PC-9 (cell line): ENCODE data around the gene RHOA. TPM values are rescaled to one million over a fixed set of nuclear protein-coding genes. Genes with fewer than 3 reads are reported as not detected.
"Not testable (repeated sequence)": the region's sequence is repeated elsewhere in the genome, so short reads cannot be mapped to it uniquely, and the experiment has no call there.

Source experiments
- BruUV-seq: library from RNA; stranded (reverse); fragments of 400-500 nt; replicated peaks from 2 replicates; lab custom pipeline; 2021; lab: Mats Ljungman, UMichigan
- CTCF ChIA-PET: fragments of 300-600 bp; sonication (Branson Sonifier 250); formaldehyde crosslinking; loops from one replicate; lab custom pipeline; 2022; ENCODE audit warnings: antibody characterized with exemption; lab: Charles Lee
- POLR2A ChIA-PET: fragments of 300-600 bp; sonication (Branson Sonifier 250); formaldehyde crosslinking; loops from one replicate; lab custom pipeline; 2022; ENCODE audit warnings: antibody characterized with exemption; ENCODE audit not compliant: unreplicated experiment; lab: Charles Lee
- DNase-seq, 2 experiments: peaks; one replicate each; pipeline versions ENCODE4 v3.0.0 to v3.0.0-alpha.2; 2015 to 2022; ENCODE audit warnings: mixed read lengths in 1 of 2
- H2AFZ ChIP-seq: fragments of 200-600 bp; sonication (generic); 2 replicates; pipeline ENCODE4 v1.8.1; 2017; ENCODE audit warnings: antibody characterized with exemption
- H3F3A ChIP-seq: fragments of 200-600 bp; sonication (generic); 2 replicates; pipeline ENCODE4 v1.8.1; 2017; ENCODE audit warnings: antibody characterized with exemption, mild to moderate bottlenecking, low read depth; ENCODE audit not compliant: insufficient read depth
- H3K27ac ChIP-seq: fragments of 200-600 bp; sonication (generic); 2 replicates; pipeline ENCODE4 v1.6.1; 2016; ENCODE audit warnings: mixed run types
- H3K27me3 ChIP-seq: fragments of 200-600 bp; sonication (generic); 2 replicates; pipeline ENCODE4 v1.6.1; 2016; ENCODE audit warnings: low read depth, mixed run types; ENCODE audit not compliant: insufficient read depth
- H3K36me3 ChIP-seq: fragments of 200-600 bp; sonication (generic); 2 replicates; pipeline ENCODE4 v1.6.1; 2016; ENCODE audit warnings: low read depth, mixed run types
- H3K4me1 ChIP-seq: fragments of 200-600 bp; sonication (generic); replicated peaks from 2 replicates; pipeline ENCODE4 v1.6.1; 2016; ENCODE audit warnings: mixed run types; ENCODE audit not compliant: insufficient read depth
- H3K4me2 ChIP-seq: fragments of 200-600 bp; sonication (generic); 2 replicates; pipeline ENCODE4 v1.6.1; 2017; ENCODE audit warnings: mixed run types
- H3K4me3 ChIP-seq: fragments of 200-600 bp; sonication (generic); 2 replicates; pipeline ENCODE4 v1.6.1; 2016; ENCODE audit warnings: mixed run types
- H3K79me2 ChIP-seq: fragments of 200-600 bp; sonication (generic); 2 replicates; pipeline ENCODE4 v1.6.1; 2017; ENCODE audit warnings: low read depth, mixed run types
- H3K9me2 ChIP-seq: fragments of 200-600 bp; sonication (generic); 2 replicates; pipeline ENCODE4 v1.8.1; 2017; ENCODE audit warnings: mild to moderate bottlenecking; ENCODE audit not compliant: insufficient read depth
- H3K9me3 ChIP-seq: fragments of 200-600 bp; sonication (generic); 2 replicates; pipeline ENCODE4 v1.8.1; 2016; ENCODE audit warnings: low read depth; ENCODE audit not compliant: insufficient read depth
- H4K20me1 ChIP-seq: fragments of 200-600 bp; sonication (generic); 2 replicates; pipeline ENCODE4 v1.8.1; 2017; ENCODE audit not compliant: insufficient read depth
- CTCF ChIP-seq: fragments of 200-600 bp; sonication (generic); conservative IDR thresholded peaks from 2 replicates; pipeline ENCODE4 v1.6.1; 2017; ENCODE audit warnings: mixed run types, antibody characterized with exemption, mild to moderate bottlenecking, moderate library complexity
- EZH2 ChIP-seq: fragments of 200-600 bp; sonication (generic); IDR thresholded peaks from 2 replicates; pipeline ENCODE4 v1.8.0; 2017; ENCODE audit warnings: antibody characterized with exemption, low read depth
- intact Hi-C: fragments of 100-400 bp; cut with micrococcal nuclease; formaldehyde crosslinking; loops from one replicate; pipeline ENCODE4 v1.10.0; 2022; ENCODE audit not compliant: unreplicated experiment
- total RNA-seq: library from RNA; stranded (reverse); gene quantifications from 2 replicates; pipeline ENCODE4 v1.2.3, GENCODE V29; 2021

The RHOA gene
- total RNA-seq, 1 experiment from 2014 or later, result 413 TPM

GRCh38 chr3:49329186-49329585 lies 82.6 kb downstream of the RHOA start:
- H3K27ac ChIP-seq, result no peak overlapping the region
- no peak overlapping the region for H3K4me2 ChIP-seq
- no peaks in the 10 kb centered on the region for H3K4me1 ChIP-seq
- H3K79me2 ChIP-seq, result no peaks in the 10 kb centered on the region
- CTCF ChIA-PET, result no interaction called here
- no TSS peak for BruUV-seq
- intact Hi-C loops, result no loop called here
- DNase-seq, result no peak
- no peaks in the 10 kb centered on the region for H3K27me3 ChIP-seq
- no peaks in the 10 kb centered on the region for H4K20me1 ChIP-seq
- TF ChIP-seq CTCF, result no peak
- no peak for TF ChIP-seq EZH2
- no peaks in the 10 kb centered on the region for H3K9me3 ChIP-seq
- no peak overlapping the region for H3K4me3 ChIP-seq
- POLR2A ChIA-PET, result interaction anchor here (0.6 kb wide), 1 partner anchor 394 kb away, joined by 7 read pairs; no protein-coding TSS in a partner anchor
- H3K9me2 ChIP-seq, result no peaks in the 10 kb centered on the region
- no peaks in the 10 kb centered on the region for H3F3A ChIP-seq
- no peak overlapping the region for H2AFZ ChIP-seq
- peaks cover 3% of the 10 kb centered on the region; the same call in 1 of the 2 replicates for H3K36me3 ChIP-seq

DNA sequence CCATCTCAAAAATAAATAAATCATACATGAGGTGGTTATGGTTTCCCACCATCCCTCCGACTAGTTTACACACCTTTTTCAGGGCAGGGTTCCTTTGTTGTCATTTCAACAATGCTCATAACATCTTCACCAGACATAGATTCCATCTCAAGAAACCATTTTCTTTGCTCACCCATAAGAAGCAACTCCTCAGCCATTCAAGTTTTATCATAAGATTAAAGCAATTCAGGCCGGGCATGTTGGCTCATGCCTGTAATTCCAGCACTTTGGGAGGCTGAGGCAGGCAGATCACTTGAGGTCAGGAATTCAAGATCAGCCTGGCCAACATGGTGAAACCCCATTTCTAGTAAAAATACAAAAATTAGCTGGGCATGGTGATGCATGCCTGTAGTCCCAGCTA lies 83.4 kb downstream of the RHOA start:
- H3K9me3 ChIP-seq, H3K36me3 ChIP-seq, H3K27ac ChIP-seq, H3K79me2 ChIP-seq, intact Hi-C loops, H3K4me3 ChIP-seq, H3F3A ChIP-seq, H4K20me1 ChIP-seq, H3K4me1 ChIP-seq, POLR2A ChIA-PET, H3K4me2 ChIP-seq, H3K27me3 ChIP-seq, H2AFZ ChIP-seq, CTCF ChIA-PET, H3K9me2 ChIP-seq, DNase-seq, BruUV-seq: not testable (repeated sequence)

GRCh38 chr3:49327485-49327884 lies 84.3 kb downstream of the RHOA start:
- Histone ChIP-seq H3K79me2 (no peaks in the 10 kb centered on the region), H3F3A (no peaks in the 10 kb centered on the region), H3K9me3 (no peaks in the 10 kb centered on the region), H3K4me2 (no peak overlapping the region), H3K4me1 (no peaks in the 10 kb centered on the region), H3K4me3 (no peak overlapping the region), H2AFZ (no peak overlapping the region), H3K27me3 (no peaks in the 10 kb centered on the region), H3K27ac (no peak overlapping the region), H3K36me3 (no peaks in the 10 kb centered on the region; the same call in 1 of the 2 replicates), H3K9me2 (no peaks in the 10 kb centered on the region), H4K20me1 (no peaks in the 10 kb centered on the region)
- no TSS peak for BruUV-seq
- CTCF ChIA-PET, result no interaction called here
- intact Hi-C loops, result no loop called here
- POLR2A ChIA-PET, result no interaction called here
- no peak for DNase-seq
- TF ChIP-seq EZH2 (no peak), CTCF (peak; percentile 51)

- H3K9me2 ChIP-seq, result no peaks in the 10 kb centered on the region
Observed at GRCh38 chr3:49324768-49325167, 87.0 kb downstream of the RHOA start.

More at GRCh38 chr3:49324768-49325167, 87.0 kb downstream of the RHOA start:
- no peaks in the 10 kb centered on the region for H4K20me1 ChIP-seq
- H3K27me3 ChIP-seq, result no peaks in the 10 kb centered on the region
- no peak overlapping the region for H3K4me2 ChIP-seq
- peaks cover 5% of the 10 kb centered on the region; the same call in 1 of the 2 replicates for H3K36me3 ChIP-seq
- no peak overlapping the region for H3K4me3 ChIP-seq
- TF ChIP-seq CTCF (no peak), EZH2 (no peak)
- no peak for DNase-seq
- no peaks in the 10 kb centered on the region for H3K9me3 ChIP-seq
- H3K27ac ChIP-seq, result no peak overlapping the region
- no peaks in the 10 kb centered on the region for H3K4me1 ChIP-seq
- no peaks in the 10 kb centered on the region for H3F3A ChIP-seq
- no peak overlapping the region for H2AFZ ChIP-seq
- POLR2A ChIA-PET, result no interaction called here
- intact Hi-C loops, result no loop called here
- no TSS peak for BruUV-seq
- H3K79me2 ChIP-seq, result no peaks in the 10 kb centered on the region
- CTCF ChIA-PET, result no interaction called here
